Panc1 (cell line): ENCODE data around the gene CNBP. TPM values are rescaled to one million over a fixed set of nuclear protein-coding genes. Genes with fewer than 3 reads are reported as not detected.

Experiments
- ATAC-seq: fragments of 200-7000 bp; cut with Tn5 transposase; 2 replicates; pipeline ENCODE4 v1.9.1; 2020; ENCODE audit warnings: mild to moderate bottlenecking, moderate library complexity
- BruUV-seq: library from RNA; stranded (reverse); fragments of 400-500 nt; replicated peaks from 2 replicates; lab custom pipeline; 2021; lab: Mats Ljungman, UMichigan
- CTCF ChIA-PET: fragments of 300-600 bp; sonication (Branson Sonifier 250); formaldehyde crosslinking; loops from one replicate; lab custom pipeline; 2022; ENCODE audit warnings: antibody characterized with exemption; lab: Charles Lee
- POLR2A ChIA-PET: fragments of 300-600 bp; sonication (Branson Sonifier 250); formaldehyde crosslinking; loops from one replicate; lab custom pipeline; 2022; ENCODE audit warnings: antibody characterized with exemption; lab: Charles Lee
- DNase-seq: peaks from one replicate; pipeline ENCODE4 v3.0.0-alpha.2; 2010; ENCODE audit warnings: low read depth, low spot score
- H3K27ac ChIP-seq: 2 replicates; pipeline ENCODE4 v1.5.1; 2011; ENCODE audit warnings: mild to moderate bottlenecking, low read length, inconsistent platforms
- H3K27me3 ChIP-seq: fragments of 200-500 bp; sonication (Bioruptor generic); 2 replicates; pipeline ENCODE4 v1.6.0; 2014; ENCODE audit warnings: low read length, inconsistent platforms; ENCODE audit not compliant: control insufficient read depth, insufficient read depth
- H3K36me3 ChIP-seq: fragments of 200-500 bp; sonication (Bioruptor generic); 2 replicates; pipeline ENCODE4 v1.5.1; 2014; ENCODE audit warnings: inconsistent platforms, mild to moderate bottlenecking, low read length, moderate library complexity; ENCODE audit not compliant: control insufficient read depth, insufficient read depth
- H3K4me1 ChIP-seq: 2 replicates; pipeline ENCODE4 v1.5.1; 2011; ENCODE audit warnings: inconsistent platforms, mild to moderate bottlenecking, low read length, moderate library complexity; ENCODE audit not compliant: control insufficient read depth, insufficient read depth
- H3K4me3 ChIP-seq, 2 experiments: 2 replicates each; pipeline ENCODE4 v1.5.1; 2011 to 2012; ENCODE audit warnings: low read depth in 2 of 2, low read length in 2 of 2, mild to moderate bottlenecking in 2 of 2, inconsistent platforms in 1 of 2, moderate library complexity in 1 of 2
- H3K9me3 ChIP-seq: fragments of 200-500 bp; sonication (Bioruptor generic); 2 replicates; pipeline ENCODE4 v1.5.1; 2014; ENCODE audit warnings: low read depth, mild to moderate bottlenecking, inconsistent platforms, low read length, moderate library complexity; ENCODE audit not compliant: control insufficient read depth, insufficient read depth
- POLR2AphosphoS5 ChIP-seq: IDR thresholded peaks from 2 replicates; pipeline ENCODE4 v1.6.1; 2012; ENCODE audit warnings: mild to moderate bottlenecking, low read depth, low read length, moderate library complexity
- SIN3A ChIP-seq: IDR thresholded peaks from 2 replicates; pipeline ENCODE4 v1.6.1; 2012; ENCODE audit warnings: low read depth, mild to moderate bottlenecking, low read length, moderate library complexity, borderline replicate concordance; ENCODE audit not compliant: insufficient read depth
- TCF7L2 ChIP-seq: IDR thresholded peaks from 2 replicates; pipeline ENCODE4 v1.6.1; 2011; ENCODE audit warnings: mild to moderate bottlenecking, low read depth, low read length, inconsistent platforms
- in situ Hi-C: cut with HindIII; loops from 2 replicates; pipeline ENCODE4 v1.10.0; 2016; ENCODE audit warnings: low sequenced_read_pairs, low pct_unique_long_range_greater_than_20kb
- intact Hi-C: fragments of 100-400 bp; cut with micrococcal nuclease; formaldehyde crosslinking; loops from one replicate; pipeline ENCODE4 v1.10.0; 2022; ENCODE audit not compliant: unreplicated experiment
- total RNA-seq: library from RNA; stranded (reverse); gene quantifications from one replicate; pipeline ENCODE4 v1.2.1, GENCODE V29; 2021; ENCODE audit not compliant: unreplicated experiment
- TF ChIP-seq, protein P1 (sequence below), 2 experiments: IDR thresholded peaks; 2 replicates each; pipeline ENCODE4 v1.6.1; 2011 to 2012; ENCODE audit warnings: low read depth in 2 of 2, control low read depth in 1 of 2, low read length in 1 of 2, mild to moderate bottlenecking in 1 of 2, moderate library complexity in 1 of 2; ENCODE audit not compliant: insufficient read depth in 1 of 2
- TF ChIP-seq, protein P2 (sequence below): fragments of 450-650 bp; IDR thresholded peaks from 2 replicates; pipeline ENCODE4 v1.5.1; 2017; ENCODE audit warnings: mild to moderate bottlenecking

CNBP gene
- total RNA-seq, 1 experiment from 2014 or later, result 355 TPM

DNA sequence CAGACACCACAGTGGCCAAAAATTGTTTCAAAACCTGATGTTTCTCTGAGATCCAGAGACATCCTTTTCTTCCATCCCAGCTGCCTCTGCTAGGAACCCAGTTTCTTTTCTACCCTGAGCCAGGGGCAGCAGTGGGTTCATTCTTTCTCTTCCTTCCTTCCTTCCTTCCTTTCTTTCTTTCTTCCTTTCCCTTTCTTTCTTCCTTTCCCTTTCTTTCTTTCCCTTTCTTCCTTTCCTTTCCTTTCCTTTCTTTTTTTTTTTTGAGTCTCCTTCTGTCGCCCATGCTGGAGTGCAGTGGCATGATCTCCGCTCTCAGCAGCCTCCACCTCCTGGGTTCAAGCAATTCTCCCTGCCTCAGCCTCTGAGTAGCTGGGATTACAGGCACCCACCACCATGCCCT, 35.0 kb upstream of the CNBP start:
- no peaks in the 10 kb centered on the region for H3K27me3 ChIP-seq
- peaks cover 12% of the 10 kb centered on the region for H3K4me1 ChIP-seq
- POLR2A ChIA-PET, result interaction anchor here (0.7 kb wide), 1 partner anchor 12 kb away, joined by 10 read pairs; no protein-coding TSS in a partner anchor
- H3K9me3 ChIP-seq, result no peaks in the 10 kb centered on the region
- BruUV-seq, result no TSS peak
- intact Hi-C loops, result no loop called here
- no peaks in the 10 kb centered on the region for H3K36me3 ChIP-seq
- H3K27ac ChIP-seq, result peak overlapping the region; percentile 51; the same call in 1 of the 2 replicates
- TF ChIP-seq TCF7L2, result no peak
- no peak for TF ChIP-seq SIN3A
- TF ChIP-seq, protein P1, sequence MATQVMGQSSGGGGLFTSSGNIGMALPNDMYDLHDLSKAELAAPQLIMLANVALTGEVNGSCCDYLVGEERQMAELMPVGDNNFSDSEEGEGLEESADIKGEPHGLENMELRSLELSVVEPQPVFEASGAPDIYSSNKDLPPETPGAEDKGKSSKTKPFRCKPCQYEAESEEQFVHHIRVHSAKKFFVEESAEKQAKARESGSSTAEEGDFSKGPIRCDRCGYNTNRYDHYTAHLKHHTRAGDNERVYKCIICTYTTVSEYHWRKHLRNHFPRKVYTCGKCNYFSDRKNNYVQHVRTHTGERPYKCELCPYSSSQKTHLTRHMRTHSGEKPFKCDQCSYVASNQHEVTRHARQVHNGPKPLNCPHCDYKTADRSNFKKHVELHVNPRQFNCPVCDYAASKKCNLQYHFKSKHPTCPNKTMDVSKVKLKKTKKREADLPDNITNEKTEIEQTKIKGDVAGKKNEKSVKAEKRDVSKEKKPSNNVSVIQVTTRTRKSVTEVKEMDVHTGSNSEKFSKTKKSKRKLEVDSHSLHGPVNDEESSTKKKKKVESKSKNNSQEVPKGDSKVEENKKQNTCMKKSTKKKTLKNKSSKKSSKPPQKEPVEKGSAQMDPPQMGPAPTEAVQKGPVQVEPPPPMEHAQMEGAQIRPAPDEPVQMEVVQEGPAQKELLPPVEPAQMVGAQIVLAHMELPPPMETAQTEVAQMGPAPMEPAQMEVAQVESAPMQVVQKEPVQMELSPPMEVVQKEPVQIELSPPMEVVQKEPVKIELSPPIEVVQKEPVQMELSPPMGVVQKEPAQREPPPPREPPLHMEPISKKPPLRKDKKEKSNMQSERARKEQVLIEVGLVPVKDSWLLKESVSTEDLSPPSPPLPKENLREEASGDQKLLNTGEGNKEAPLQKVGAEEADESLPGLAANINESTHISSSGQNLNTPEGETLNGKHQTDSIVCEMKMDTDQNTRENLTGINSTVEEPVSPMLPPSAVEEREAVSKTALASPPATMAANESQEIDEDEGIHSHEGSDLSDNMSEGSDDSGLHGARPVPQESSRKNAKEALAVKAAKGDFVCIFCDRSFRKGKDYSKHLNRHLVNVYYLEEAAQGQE (IDR thresholded peaks at IDR 0.05; ENCODE audit: insufficient read depth in 1 of 2, low read depth in 2 of 2, low read length in 1 of 2), result no peak
- no peak overlapping the region for H3K4me3 ChIP-seq
- CTCF ChIA-PET, result no interaction called here
- ATAC-seq (no peak), DNase-seq (no peak)
- in situ Hi-C loops, result no loop called here

DNA sequence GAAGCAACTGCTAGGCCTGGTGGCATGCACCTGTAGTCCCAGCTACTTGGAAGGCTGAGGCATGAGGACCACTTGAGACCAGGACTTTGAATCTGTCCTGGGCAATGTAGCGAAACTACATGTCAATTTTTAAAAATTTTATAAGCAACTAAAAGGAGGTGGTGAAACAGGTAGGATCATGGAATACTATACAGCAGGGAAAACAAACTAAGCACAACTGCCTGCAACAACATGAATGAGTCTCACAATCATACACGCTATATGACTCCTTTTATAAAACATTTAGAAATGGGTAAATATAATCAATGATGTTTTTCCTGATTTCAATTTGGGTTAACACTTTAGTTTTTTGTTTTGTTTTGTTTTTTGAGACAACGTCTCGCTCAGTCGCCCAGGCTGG, 29.5 kb upstream of the CNBP start:
- ChIA-PET POLR2A (no interaction called here), CTCF (no interaction called here)
- TF ChIP-seq TCF7L2 (no peak), POLR2AphosphoS5 (no peak), SIN3A (no peak)
- TF ChIP-seq, protein P1 (IDR thresholded peaks at IDR 0.05; ENCODE audit: insufficient read depth in 1 of 2, low read depth in 2 of 2, low read length in 1 of 2), result no peak
- TF ChIP-seq, protein P2, sequence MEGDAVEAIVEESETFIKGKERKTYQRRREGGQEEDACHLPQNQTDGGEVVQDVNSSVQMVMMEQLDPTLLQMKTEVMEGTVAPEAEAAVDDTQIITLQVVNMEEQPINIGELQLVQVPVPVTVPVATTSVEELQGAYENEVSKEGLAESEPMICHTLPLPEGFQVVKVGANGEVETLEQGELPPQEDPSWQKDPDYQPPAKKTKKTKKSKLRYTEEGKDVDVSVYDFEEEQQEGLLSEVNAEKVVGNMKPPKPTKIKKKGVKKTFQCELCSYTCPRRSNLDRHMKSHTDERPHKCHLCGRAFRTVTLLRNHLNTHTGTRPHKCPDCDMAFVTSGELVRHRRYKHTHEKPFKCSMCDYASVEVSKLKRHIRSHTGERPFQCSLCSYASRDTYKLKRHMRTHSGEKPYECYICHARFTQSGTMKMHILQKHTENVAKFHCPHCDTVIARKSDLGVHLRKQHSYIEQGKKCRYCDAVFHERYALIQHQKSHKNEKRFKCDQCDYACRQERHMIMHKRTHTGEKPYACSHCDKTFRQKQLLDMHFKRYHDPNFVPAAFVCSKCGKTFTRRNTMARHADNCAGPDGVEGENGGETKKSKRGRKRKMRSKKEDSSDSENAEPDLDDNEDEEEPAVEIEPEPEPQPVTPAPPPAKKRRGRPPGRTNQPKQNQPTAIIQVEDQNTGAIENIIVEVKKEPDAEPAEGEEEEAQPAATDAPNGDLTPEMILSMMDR, result no peak
- Histone ChIP-seq H3K4me1 (peaks cover 21% of the 10 kb centered on the region), H3K9me3 (no peaks in the 10 kb centered on the region), H3K36me3 (no peaks in the 10 kb centered on the region), H3K4me3 (no peak overlapping the region), H3K27ac (no peak overlapping the region), H3K27me3 (no peaks in the 10 kb centered on the region)
- DNase-seq, result no peak
- no TSS peak for BruUV-seq
- in situ Hi-C loops, result no loop called here
- ATAC-seq, result no peak
- intact Hi-C loops, result no loop called here
